ENCODE data around the gene PUS3.

DNA sequence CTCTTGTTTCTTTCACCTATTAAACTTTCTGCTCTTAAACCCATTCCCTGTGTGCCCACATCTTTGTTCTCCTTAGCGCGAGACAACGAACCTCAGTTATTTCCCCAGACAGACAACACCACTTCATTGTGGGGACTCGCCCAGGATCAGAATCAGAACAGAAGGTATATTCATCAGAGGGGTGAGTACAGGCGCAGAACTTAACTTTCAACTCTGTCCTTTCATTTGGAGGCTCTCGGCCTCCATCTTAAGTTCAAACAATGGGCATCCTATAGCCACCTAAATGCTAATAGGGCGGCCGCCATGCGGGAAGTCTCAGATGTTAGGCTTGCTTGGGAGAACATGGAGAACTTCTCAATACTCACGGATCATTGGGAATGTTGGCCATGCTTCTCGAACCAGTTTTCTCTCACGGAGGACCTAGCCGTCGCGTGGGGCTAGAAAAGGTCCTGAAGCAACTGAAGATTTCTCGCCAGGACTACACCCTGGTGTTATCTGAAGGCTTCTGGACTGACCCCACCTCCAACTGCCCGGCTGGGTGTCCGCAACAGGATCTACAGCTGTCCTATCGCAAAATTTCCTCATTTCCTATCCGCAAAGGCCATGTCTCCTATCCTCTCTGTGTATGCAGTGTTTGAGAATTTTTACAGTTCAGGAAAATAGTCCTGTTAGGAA is 29.0 kb downstream of the PUS3 start:
- TF ChIP-seq CTCF (IDR thresholded peaks at IDR 0.05) (no peak), POLR2A (IDR thresholded peaks at IDR 0.05) (no peak), EP300 (IDR thresholded peaks at IDR 0.05) (no peak)
